NCI-H748 (cell line): ENCODE measurements around the gene MCTP1.
A peak's percentile ranks its signal among the peaks of the same experiment; 100 is the strongest.
"Not testable (repeated sequence)": the region's sequence is repeated elsewhere in the genome, so short reads cannot be mapped to it uniquely, and the experiment has no call there.

Experiments used
- DNase-seq: peaks from one replicate; lab custom pipeline; 2025; ENCODE audit not compliant: unreplicated experiment; lab: John Stamatoyannopoulos, UW

The MCTP1 gene

DNA sequence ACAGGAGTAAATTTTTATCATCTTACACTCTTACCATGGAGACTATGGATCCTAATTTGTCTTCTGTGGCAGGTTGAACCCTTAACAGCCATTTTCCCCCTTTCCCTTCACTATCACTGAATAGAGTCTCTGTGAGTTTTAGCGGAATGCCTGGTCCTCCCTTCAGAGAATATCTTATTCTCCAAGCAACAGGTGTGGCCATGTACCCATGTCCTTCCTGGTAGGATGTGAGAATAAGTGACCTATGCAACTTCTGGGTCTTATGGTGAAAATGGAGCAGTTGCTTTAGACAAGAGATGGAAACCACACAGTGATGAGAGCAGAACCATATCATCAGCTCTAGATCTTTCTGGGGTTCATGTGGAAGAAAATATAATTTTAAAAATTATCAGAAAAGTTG, 312.6 kb downstream of the MCTP1 start:
- no peak for DNase-seq

DNA sequence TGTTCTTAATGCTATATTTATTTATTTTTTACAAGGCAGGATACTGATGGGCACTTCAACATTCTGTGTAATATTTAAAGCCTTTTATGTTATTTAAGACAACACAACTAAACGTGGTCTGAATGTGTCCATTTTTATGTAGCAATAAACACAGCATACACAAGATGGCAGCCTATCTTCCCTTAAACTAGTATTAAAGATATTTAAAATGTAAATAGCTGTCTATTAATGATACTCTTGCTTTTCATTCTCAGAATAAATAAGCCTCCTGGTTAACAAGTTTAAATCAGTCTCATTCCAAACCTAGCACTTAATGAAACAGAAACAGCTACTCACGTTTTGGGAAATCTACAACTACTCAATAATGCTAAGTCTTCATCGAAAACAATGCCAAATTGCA, 315.7 kb downstream of the MCTP1 start:
- DNase-seq = peak; percentile 20

DNA sequence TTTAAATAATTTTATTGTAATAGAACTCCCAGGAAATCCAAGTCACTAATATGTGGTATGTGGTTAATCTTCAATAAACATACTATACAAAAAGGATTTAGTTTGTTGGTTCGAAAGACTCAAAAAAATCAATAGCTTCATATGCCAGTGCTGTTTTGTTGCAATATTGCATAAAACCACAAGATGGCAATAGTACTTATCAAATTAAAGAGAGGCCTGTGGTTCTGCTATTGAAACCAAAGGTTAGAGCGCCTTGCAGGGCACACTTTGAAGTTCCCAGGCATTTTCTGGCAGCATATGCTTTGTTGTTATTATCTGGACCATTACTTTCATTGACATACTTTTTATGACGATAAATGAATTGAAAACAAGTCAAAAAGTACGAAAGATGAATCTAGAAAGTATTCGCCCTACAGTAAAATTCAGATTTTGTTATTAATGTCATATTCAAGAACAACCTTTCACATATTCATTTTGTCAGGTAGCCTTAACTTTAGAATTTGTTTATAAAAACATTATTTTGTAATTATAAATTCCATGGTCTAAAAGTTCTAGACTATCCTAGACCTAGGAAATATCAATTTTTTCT, 316.3 kb downstream of the MCTP1 start:
- peak; percentile 82 for DNase-seq

DNA sequence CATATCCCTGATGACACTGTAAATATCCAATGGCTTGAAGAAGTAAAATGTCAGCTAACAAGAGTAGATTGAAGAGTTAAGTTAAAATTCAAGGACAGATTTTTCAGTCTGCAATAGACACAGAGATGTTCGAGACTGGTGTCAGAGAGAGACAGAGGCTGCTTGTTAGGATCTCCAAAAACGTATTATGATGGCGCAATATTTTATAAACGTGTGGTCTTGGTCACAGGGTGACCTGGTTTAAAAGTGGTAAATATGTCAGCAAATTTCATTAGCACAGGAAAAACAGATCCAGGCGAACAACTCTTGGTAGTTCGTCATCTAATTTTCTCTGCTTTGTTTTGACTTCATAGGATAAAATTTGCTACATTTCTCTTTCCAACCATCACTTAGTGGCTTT, 317.4 kb downstream of the MCTP1 start:
- DNase-seq = no peak

DNA sequence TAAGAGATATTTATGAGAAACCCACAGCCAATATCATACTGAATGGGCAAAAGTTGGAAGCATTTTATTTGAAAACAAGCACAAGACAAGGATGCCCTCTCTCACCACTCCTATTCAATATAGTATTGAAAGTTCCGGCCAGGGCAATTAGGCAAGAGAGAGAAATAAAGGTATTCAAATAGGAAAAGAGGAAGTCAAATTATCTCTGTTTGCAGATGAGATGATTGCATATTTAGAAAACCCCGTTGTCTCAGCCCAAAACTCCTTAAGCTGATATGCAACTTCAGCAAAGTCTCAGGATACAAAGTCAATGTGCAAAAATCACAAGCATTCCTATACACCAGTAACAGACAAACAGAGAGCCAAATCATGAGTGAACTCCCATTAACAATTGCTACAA, 325.6 kb downstream of the MCTP1 start:
- not testable (repeated sequence) for DNase-seq

DNA sequence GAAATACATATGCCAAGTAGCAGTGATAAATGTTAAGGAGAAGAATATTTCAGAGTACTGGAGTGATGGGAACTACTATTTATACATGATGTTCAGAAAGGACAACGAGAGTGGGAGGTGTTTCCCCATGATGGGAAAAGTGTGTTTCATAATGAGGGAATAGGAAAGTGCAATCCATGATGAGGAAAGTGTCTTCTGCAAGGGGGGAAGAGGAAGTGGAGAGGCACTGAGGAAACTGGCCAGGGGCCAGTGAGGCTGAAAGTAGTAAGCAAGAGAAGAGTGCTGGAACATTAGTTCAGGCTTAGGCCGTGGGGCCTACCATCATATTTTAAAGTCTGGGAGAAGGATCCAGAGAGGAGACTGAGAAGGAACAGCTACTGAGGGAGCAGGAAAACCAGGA, 339.2 kb downstream of the MCTP1 start:
- no peak for DNase-seq

DNA sequence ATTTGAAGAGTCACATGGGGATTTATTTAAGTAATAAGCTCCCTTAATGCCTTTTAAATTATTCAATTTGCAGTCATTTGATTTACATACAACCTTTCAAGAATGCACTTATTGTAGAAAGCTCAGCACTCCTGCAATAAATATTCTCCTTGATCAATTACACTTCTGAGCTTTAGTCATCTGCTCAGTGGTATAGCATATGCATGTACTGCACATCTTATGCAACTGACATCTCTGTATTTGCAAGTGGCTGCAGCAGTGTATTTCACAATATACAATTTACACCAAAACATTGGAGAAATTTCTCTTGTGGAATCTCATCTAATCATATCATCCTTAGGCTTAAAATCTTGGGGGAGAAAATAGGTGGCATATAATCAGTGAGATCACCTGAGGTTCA, 340.7 kb downstream of the MCTP1 start:
- no peak for DNase-seq

DNA sequence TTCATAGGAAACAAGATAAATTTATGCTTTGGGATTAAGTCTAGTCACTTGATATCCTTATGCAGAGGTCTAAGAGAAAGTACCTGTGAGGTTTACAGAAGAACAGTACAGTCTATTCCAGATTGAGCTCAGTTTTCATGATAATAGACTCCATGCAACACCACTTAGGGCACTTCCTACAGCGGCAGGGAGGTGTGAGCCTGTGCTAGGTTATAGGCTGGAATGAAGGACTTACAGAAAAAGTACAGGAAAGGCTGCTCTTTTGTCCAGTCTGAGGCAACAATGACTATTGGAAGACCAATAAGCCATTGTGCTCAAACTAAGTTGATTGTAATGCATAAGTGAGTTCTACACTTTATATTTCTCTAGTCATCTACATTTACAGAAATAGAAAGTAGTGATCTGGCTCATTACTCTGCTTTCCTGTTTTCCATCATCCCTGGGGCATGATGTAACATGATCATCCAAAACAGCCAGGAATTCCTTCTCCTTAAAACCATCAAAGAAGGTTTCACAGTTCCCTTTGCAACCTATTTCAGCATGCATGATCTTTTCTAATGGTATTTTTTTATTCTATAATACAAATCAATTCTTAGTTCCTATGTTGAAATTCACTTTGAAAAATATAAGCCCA, 343.7 kb downstream of the MCTP1 start:
- DNase-seq = no peak

DNA sequence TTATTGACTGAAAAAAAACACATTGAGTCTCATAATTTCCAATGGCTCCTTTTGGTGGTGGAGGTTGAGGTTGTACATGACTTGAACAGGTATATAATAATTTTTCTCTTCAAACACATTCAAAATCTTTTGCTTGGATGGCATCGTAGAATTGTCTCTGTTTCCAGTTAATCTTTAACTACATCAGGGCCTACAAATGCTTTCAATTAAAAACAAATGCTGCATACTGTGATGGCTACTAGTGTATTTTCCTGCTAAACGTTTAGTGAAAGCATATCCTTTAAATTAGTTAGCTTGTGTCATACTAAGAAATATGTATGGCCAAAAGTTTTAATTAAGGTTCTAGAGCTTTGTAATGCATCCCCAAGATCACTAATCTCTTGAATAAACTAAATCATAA, 352.6 kb downstream of the MCTP1 start:
- no peak for DNase-seq

DNA sequence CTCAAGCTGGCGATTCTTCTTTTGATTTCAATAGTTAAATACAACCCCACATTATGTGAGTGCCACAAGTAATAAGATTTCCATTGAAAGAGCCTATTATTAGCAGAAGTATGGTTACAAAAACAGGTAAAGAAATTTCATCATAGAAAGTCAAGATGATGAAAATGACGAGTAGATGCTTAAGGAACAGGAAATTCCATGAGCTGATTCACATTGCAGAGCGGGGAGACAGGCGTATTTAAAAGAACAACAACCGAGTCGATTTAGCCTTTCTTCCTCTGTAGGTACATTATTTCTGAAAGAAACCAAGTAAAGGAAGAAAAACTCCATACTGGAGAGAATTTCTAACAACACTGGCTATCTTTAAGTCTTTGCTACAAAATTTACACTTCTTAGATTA, 356.0 kb downstream of the MCTP1 start:
- no peak for DNase-seq

DNA sequence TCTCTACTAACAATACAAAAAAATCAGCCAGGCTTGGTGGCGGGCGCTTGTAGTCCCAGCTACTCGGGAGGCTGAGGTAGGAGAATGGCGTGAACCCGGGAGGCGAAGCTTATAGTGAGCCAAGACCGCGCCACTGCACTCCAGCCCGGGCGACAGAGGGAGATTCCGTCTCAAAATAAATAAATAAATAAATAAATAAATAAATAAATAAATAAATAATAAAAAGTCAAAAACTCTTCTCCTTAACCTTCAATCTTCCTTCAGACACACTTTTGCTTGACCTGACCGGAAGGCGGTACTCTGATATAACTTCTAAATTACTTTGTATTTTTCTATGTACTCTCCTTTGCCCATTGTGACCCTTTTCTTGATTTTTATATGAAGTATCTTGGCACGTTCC, 364.3 kb downstream of the MCTP1 start:
- no peak for DNase-seq

DNA sequence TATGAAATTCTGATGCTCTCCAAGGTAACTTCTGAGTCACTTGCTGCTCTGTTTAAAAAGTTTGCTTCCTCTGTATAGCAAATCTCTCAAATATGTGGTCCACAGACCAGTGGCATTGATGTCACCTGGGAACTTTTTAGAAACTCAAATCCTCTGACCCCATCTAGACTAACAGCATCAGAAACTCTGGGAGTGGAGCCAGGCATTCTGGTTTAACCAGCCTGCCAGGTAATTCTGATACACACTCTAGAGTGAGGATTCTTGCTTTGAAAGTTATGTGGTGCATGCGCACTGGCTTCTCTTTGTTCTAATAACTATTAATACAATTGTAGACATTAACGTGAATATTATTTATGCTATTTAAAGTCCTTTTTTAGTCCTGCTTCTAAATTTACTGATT, 368.3 kb downstream of the MCTP1 start:
- no peak for DNase-seq

DNA sequence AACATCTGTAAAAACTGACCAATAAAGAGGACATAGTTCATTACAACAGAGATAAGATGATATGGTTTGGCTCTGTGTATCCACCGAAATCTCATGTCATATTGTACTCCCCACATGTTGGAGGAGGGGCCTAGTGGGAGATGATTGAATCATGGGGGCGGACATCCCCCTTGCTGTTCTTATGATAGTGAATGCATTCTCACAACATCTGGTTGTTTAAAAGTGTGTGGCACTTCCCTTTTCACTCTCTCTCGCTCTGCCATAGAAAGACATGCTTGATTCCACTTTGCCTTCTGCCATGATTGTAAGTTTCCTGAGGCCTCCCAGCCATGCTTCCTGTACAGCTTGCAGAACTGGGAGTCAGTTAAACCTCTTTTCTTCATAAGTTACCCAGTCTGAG, 373.6 kb downstream of the MCTP1 start:
- no peak for DNase-seq

DNA sequence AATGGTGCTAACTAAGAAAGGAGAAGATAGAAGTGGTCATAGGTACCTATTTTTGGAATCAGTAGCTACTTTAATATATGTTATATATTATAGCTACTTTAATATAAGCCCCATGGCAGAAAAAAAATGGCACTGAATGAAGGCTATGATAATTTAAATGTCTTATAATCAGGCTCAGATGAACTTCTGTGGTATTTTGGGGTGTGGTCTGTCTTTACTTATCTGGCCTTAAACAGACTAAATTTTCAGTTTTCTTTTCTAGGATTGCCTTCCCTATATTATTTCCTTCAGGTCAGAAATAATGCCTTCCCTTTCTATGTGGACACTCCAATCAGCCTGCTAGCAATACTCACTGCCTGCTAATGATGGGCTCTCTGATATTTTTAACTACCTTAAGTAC, 374.2 kb downstream of the MCTP1 start:
- DNase-seq = no peak

DNA sequence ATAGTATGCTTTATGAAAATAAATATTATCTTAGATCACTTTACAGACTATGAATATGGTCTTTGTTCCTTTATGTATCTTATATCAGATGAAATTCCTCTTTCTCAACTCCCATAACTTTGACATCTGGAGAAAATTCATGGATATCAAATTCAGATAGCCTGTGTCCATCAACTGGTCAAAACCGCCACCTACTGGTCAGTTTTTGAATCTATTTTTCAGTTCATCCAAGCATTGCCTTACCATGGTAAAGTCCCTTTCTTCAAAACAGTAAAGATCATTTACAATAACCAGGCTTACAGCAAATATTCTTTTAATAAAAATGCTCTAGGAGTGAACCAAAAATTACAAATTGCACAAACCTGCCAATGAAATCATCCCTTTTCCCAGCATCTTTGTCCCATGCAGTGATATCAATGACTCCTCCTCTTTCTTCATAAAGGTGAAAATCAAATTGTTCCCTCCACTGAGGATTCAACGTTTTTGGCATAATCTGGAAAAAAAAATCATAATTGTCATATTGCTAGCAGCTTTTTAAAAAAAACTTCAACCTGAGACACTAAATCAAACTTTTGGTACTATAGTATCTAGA, 375.9 kb downstream of the MCTP1 start:
- DNase-seq = peak; percentile 62

DNA sequence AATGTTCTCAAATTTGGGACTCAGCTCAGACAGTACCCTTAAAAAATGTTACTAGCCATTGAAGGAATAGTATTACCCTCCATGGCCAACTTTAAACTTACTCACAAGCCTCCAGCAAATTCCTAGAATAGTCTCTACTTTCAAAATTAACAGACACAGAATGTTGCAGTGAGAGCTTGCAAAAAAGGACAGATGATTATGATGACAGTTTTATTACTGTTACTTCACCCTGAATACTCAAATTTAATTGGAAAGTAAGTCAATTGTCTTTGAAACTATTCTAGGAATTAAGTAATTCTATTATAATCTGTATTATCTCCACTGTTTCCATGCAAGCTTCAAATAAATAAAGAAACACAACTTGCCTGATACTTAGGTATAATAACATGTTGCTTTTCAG, 378.1 kb downstream of the MCTP1 start:
- DNase-seq = no peak

DNA sequence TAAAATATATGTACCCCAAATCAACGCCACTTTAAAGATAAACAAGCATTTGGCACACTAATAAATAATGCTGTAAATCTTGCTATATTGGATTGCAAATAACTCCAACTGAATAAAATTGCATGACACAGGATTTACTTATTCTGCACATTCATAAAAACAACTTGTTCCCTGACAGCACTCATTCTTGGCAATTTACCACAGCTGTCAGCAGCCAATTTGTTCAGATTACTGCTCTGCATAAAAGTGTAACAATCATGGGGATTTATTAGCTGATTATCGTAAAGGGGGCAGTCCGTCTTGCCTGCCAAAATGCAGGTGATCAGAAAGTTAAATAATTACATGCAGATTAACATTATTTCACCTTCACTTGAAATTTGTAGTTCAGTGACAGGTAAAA, 381.2 kb downstream of the MCTP1 start:
- no peak for DNase-seq

DNA sequence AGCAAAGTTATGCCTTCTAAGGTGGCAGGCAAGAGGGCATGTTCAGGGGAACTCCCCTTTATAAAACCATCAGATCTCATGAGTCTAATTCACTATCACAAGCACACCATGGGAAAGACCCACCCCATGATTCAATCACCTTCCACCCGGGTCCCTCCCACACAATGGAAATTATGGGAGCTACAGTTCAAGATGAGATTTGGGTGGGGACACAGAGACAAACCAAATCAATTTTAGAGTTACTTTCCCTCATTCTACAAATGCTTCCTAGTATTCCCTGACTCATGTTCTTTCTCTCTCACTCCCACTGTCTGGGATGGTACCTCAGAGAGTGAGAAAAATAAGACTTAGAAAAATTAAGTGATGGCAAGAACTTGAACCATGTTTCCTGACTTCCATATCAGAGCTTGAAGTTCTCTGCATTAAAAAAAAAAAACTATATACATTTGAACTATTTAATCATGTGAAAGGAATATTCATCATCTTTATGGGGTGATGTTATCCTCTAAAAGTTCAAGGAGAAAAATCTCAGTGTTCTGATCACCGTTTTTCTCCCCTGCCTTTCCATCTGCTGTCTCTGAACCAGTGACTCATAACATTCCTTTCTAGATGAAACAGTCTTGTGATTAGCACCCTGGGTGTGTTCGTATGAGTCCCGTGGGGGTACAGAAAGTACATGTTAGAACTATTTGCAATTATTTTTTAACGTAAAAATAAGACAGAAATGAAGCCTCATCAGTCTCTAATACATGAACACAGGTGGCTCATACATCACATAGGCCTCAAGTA, 383.5 kb downstream of the MCTP1 start:
- DNase-seq = no peak

DNA sequence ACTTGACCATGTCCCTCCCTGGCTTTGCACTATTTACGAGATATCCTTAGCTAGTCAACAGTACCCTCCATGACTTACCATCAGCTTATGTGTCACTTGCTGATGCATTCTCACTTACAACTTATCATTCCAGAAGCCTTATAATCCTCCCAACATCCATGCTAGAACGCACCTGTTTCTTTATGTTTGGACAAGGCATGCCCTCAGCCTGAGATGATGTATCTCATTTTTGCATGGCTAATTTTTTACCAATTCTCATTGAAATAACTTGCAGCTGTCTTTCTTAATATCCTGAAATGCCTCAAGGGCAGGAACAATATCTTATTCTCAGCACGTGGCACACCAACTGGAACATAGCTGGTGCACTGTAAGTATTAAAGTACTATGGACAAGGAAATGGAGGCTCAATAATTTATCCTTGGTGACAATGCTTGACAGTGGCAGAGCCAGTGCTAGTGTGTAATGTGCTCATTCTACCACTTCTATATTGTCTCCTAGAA, 384.8 kb downstream of the MCTP1 start:
- DNase-seq = no peak

DNA sequence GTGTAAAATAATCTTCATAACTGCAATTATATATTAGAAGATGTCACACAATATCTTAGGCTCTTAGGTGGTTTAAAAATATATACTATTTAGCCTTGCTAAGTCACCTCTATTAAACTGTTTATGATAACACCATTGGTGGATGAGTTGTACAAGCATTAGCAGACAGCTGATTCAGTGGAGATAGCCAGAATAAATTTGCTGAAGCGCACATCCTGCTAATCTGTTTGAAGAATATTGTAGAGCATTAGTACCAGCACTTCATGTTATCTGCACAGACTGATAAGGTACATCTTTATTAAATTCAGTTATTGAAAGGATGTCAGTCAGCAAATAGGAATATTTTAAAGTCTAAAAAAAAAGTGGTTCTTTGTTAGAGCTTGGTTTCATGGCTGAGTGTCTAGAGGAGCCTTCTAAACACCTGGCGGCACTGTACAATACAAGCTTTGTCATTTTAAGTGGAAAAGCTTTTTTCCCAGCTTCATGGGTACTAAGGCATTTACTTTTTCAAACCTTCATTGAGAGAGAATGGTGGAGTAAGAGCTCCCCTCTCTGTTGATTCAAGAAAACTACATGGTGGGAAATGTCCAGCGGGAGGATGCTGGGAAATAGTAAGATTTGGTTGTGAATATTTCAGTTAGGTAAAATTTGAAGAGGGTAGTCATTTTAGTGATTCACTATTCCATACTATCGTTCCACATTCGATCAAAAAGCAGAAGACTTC, 391.3 kb downstream of the MCTP1 start:
- DNase-seq = peak; percentile 82

DNA sequence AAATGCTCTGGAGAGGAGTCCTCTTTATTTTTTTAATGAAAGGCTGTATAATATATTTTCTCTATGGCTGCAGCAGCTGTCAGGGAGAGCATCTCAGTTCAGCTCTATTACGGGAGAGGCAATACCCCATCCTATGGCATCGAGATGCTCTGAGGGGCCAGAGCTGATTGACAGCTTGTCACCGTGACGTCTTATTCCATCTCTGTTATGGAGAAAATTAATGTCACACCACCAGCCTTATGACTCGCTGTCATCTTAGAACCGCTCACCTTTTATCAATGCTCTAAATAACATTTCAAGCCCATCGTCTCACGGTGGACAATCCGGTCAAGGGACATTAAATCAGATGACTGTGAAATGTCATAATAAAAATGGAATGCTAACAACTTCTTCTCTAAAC, 392.9 kb downstream of the MCTP1 start:
- no peak for DNase-seq
